Chondrocyte (in vitro differentiated cells): ENCODE measurements around the gene RGS14. TPM values are rescaled to one million over a fixed set of nuclear protein-coding genes. Genes with fewer than 3 reads are reported as not detected.

ENCODE experiments used
- DNase-seq: peaks from one replicate; pipeline ENCODE4 v3.0.0; 2021; ENCODE audit warnings: mixed read lengths, low spot score
- H3K27ac Mint-ChIP-seq: one replicate; pipeline ENCODE4 v1.8.0; 2021; ENCODE audit warnings: mild to moderate bottlenecking, moderate library complexity, mixed read lengths; ENCODE audit not compliant: unreplicated experiment
- H3K27me3 Mint-ChIP-seq: 2 replicates; pipeline ENCODE4 v1.8.0; 2021; ENCODE audit warnings: low read depth, mixed read lengths
- H3K36me3 Mint-ChIP-seq: 2 replicates; pipeline ENCODE4 v1.8.0; 2021; ENCODE audit warnings: low read depth, mixed read lengths
- H3K4me1 Mint-ChIP-seq: 2 replicates; pipeline ENCODE4 v1.8.0; 2021; ENCODE audit warnings: low read depth, mild to moderate bottlenecking, mixed read lengths
- H3K4me3 Mint-ChIP-seq: one replicate; pipeline ENCODE4 v1.8.0; 2021; ENCODE audit warnings: mild to moderate bottlenecking, moderate library complexity, mixed read lengths; ENCODE audit not compliant: unreplicated experiment
- H3K9me3 Mint-ChIP-seq: 2 replicates; pipeline ENCODE4 v1.8.0; 2021; ENCODE audit warnings: low read depth, mixed read lengths
- total RNA-seq: library from RNA; stranded (reverse); gene quantifications from 3 replicates; pipeline ENCODE4 v1.2.1, GENCODE V29; 2021
- TF ChIP-seq, protein P1 (sequence below): fragments of 200-600 bp; sonication (generic); IDR thresholded peaks from 2 replicates; pipeline ENCODE4 v1.5.0; 2021; ENCODE audit warnings: antibody characterized with exemption, mild to moderate bottlenecking, moderate library complexity

RGS14 gene
- total RNA-seq, 1 donor from 2014 or later = 11.6 TPM

- Mint-ChIP-seq H3K4me1 (peaks cover 27% of the 10 kb centered on the region), H3K27me3 (no peaks in the 10 kb centered on the region), H3K4me3 (no peak overlapping the region), H3K36me3 (no peaks in the 10 kb centered on the region), H3K27ac (no peak overlapping the region), H3K9me3 (no peaks in the 10 kb centered on the region)
- no peak for DNase-seq
- TF ChIP-seq, protein P1, sequence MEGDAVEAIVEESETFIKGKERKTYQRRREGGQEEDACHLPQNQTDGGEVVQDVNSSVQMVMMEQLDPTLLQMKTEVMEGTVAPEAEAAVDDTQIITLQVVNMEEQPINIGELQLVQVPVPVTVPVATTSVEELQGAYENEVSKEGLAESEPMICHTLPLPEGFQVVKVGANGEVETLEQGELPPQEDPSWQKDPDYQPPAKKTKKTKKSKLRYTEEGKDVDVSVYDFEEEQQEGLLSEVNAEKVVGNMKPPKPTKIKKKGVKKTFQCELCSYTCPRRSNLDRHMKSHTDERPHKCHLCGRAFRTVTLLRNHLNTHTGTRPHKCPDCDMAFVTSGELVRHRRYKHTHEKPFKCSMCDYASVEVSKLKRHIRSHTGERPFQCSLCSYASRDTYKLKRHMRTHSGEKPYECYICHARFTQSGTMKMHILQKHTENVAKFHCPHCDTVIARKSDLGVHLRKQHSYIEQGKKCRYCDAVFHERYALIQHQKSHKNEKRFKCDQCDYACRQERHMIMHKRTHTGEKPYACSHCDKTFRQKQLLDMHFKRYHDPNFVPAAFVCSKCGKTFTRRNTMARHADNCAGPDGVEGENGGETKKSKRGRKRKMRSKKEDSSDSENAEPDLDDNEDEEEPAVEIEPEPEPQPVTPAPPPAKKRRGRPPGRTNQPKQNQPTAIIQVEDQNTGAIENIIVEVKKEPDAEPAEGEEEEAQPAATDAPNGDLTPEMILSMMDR = no peak
These were observed 10.5 kb downstream of the RGS14 start for GRCh38 chr5:177367981-177368868.

DNA sequence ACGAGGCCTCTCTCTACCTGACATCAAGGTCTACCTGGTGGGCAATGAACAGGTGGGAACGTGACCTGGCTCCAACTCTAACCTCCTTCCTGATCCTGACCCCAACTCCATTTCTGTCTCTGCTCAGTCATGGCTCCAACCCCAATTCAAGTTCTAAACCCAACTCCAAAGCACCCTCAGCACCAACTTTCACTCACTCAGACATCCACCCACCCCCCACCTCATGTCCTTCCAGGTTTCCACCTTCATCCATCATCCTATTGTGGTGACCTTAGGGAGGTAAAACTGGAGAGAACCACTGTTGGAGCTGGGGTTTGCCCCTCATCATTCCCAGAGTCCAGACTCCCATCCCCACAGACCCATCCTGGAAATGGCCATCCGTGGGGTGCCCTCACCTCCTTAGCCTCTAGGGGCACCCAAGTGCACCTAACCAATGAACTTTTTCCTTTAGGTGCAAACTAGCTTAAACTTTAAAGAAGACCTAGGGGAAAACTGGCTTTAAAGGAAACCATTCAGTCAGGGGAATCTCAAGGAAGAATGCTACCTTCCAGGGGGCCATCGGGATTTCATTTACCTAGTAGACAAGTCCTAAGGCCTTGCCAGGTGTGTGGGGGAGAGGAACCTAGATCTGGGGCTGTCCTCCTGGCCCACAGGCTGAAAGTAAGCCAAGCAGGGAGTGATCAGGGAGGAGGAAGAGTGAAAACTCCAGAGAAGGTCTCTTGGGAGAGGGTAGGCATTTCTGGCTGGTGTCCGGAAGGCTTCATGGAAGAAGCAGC lies 11.3 kb downstream of the RGS14 start:
- Mint-ChIP-seq H3K36me3 (no peaks in the 10 kb centered on the region), H3K9me3 (no peaks in the 10 kb centered on the region), H3K27me3 (no peaks in the 10 kb centered on the region), H3K4me3 (peak overlapping the region; percentile 5), H3K4me1 (peaks cover 27% of the 10 kb centered on the region), H3K27ac (peak overlapping the region; percentile 77)
- no peak for DNase-seq
- TF ChIP-seq, protein P1 = peak; percentile 72

GRCh38 chr5:177369645-177370440 lies 12.1 kb downstream of the RGS14 start:
- H3K27ac Mint-ChIP-seq = peak overlapping the region; percentile 77
- no peaks in the 10 kb centered on the region for H3K27me3 Mint-ChIP-seq

GRCh38 chr5:177370488-177371119 lies 12.9 kb downstream of the RGS14 start:
- DNase-seq = no peak
- no peaks in the 10 kb centered on the region for H3K27me3 Mint-ChIP-seq
- TF ChIP-seq, protein P1 = peak; percentile 78
- no peak overlapping the region for H3K27ac Mint-ChIP-seq
- peaks cover 27% of the 10 kb centered on the region for H3K4me1 Mint-ChIP-seq
- no peaks in the 10 kb centered on the region for H3K9me3 Mint-ChIP-seq
- H3K36me3 Mint-ChIP-seq = no peaks in the 10 kb centered on the region
- H3K4me3 Mint-ChIP-seq = peak overlapping the region; percentile 64

More at GRCh38 chr5:177369645-177370440, 12.1 kb downstream of the RGS14 start:
- H3K36me3 Mint-ChIP-seq = no peaks in the 10 kb centered on the region
- peaks cover 27% of the 10 kb centered on the region for H3K4me1 Mint-ChIP-seq
- TF ChIP-seq, protein P1 = no peak
- no peak overlapping the region for H3K4me3 Mint-ChIP-seq
- H3K9me3 Mint-ChIP-seq = no peaks in the 10 kb centered on the region
- no peak for DNase-seq
